ENCODE results near the gene PBX4. TPM values are rescaled to one million over a fixed set of nuclear protein-coding genes. Genes with fewer than 3 reads are reported as not detected.

The PBX4 gene
- total RNA-seq, 4 donors from 2014 or later = 3.3 to 14.9 (median 4.8) TPM

DNA sequence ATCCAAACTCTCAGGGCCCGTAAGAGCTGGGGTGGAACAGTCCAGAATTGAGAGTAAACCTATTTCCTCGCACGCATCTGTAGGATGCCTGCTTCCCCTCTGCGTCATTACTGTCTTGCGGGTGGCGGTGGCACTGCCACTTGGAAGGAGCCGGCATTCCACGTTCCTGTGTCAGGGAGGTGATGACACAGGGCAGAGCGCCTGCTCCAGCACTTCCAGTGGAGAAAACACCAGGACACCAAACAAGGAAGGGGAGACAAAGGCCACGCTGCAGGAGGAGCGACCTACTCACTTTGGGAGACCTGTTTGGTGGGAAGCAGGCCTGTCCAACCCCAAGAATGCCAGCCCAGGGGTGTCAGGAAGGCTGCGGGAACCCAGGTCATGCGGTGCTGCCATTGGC lies 37.1 kb downstream of the PBX4 start:
- Histone ChIP-seq H3K27ac (no peak overlapping the region), H3K4me3 (no peak overlapping the region), H3K9me3 (no peaks in the 10 kb centered on the region), H3K27me3 (no peaks in the 10 kb centered on the region), H3K4me1 (no peaks in the 10 kb centered on the region), H3K36me3 (no peaks in the 10 kb centered on the region)
- no peak for TF ChIP-seq EP300 (IDR thresholded peaks at IDR 0.05)
- TF ChIP-seq POLR2AphosphoS5 (IDR thresholded peaks at IDR 0.05) = no peak
- no peak for TF ChIP-seq POLR2A (IDR thresholded peaks at IDR 0.05)
- TF ChIP-seq, protein P1, sequence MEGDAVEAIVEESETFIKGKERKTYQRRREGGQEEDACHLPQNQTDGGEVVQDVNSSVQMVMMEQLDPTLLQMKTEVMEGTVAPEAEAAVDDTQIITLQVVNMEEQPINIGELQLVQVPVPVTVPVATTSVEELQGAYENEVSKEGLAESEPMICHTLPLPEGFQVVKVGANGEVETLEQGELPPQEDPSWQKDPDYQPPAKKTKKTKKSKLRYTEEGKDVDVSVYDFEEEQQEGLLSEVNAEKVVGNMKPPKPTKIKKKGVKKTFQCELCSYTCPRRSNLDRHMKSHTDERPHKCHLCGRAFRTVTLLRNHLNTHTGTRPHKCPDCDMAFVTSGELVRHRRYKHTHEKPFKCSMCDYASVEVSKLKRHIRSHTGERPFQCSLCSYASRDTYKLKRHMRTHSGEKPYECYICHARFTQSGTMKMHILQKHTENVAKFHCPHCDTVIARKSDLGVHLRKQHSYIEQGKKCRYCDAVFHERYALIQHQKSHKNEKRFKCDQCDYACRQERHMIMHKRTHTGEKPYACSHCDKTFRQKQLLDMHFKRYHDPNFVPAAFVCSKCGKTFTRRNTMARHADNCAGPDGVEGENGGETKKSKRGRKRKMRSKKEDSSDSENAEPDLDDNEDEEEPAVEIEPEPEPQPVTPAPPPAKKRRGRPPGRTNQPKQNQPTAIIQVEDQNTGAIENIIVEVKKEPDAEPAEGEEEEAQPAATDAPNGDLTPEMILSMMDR (IDR thresholded peaks at IDR 0.05) = no peak
- no peak for DNase-seq (ENCODE audit: low spot score in 2 of 2)
- 93% methylated on average over 13 of the region's 13 CpGs for WGBS

DNA sequence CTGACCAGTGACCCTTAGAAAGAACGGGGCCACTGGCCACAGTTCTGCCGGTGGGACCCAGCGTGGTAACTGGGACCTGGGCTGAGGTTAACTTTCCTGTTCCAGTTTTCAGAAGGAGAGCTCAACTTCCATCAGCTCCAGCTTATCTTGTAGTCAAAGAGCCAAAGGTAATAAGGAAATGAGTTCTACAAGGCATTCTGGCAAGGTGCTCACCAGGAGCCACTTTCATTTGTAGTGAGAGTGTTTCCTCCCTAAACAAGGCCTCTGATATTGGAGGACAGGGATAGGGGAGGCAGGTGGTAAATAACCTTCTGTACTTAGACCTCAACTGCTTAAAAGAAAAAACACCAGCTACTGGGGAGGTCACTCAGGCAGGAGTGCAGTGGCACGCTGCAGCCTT lies 38.1 kb downstream of the PBX4 start:
- 69% methylated on average over 4 of the region's 4 CpGs for WGBS
- H3K9me3 ChIP-seq = no peaks in the 10 kb centered on the region
- no peaks in the 10 kb centered on the region for H3K4me1 ChIP-seq
- no peak for DNase-seq (ENCODE audit: low spot score in 2 of 2)
- TF ChIP-seq POLR2AphosphoS5 (IDR thresholded peaks at IDR 0.05) (no peak), POLR2A (IDR thresholded peaks at IDR 0.05) (no peak), EP300 (IDR thresholded peaks at IDR 0.05) (no peak)
- TF ChIP-seq, protein P1 (IDR thresholded peaks at IDR 0.05) = no peak
- H3K27me3 ChIP-seq = no peaks in the 10 kb centered on the region
- H3K36me3 ChIP-seq = no peaks in the 10 kb centered on the region
- H3K4me3 ChIP-seq = no peak overlapping the region
- H3K27ac ChIP-seq = no peak overlapping the region

DNA sequence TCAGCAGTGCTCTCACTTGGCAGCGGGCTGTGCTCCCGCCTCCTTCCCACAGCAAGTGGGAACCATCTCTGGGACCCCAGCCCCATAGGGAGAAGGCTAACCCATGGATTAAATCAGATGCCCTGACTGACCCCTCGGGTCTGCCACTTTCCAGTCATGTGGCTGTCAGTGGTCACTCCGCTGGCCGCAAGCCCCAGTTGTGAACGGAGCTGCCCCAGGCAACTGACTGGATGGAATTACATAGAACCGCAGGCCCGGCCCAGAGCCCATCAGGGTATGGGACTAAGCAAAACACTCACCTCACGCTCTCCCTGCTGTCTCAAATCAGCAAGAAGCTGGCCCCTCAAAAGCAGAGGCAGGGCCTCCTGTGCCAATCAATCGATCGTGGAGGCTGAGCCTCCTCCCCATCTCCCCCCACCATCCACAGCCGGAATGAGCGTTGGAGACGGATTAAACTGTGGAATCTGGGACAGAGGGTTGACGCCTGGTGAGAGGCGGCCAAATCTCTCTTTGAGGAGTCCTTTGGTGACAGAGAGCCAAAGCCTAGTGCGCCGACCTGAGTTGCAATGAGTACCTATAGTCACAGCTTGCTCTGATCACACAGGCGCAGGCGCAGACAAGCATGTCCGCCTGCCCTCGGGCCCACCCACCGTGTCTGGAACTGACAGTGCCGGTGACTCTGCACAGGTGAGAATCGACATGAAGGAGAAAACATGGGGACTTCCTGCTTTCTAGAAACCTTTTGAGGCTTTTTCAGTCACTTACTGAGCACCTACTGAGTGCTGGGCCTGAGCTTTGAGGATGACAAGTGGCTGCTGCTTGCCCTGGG lies 38.7 kb downstream of the PBX4 start:
- no peak for DNase-seq (ENCODE audit: low spot score in 2 of 2)
- H3K36me3 ChIP-seq = no peaks in the 10 kb centered on the region
- no peak overlapping the region for H3K4me3 ChIP-seq
- H3K27me3 ChIP-seq = no peaks in the 10 kb centered on the region
- H3K27ac ChIP-seq = no peak overlapping the region
- no peak for TF ChIP-seq EP300 (IDR thresholded peaks at IDR 0.05)
- TF ChIP-seq POLR2AphosphoS5 (IDR thresholded peaks at IDR 0.05) = no peak
- TF ChIP-seq, protein P1 (IDR thresholded peaks at IDR 0.05) = no peak
- no peak for TF ChIP-seq POLR2A (IDR thresholded peaks at IDR 0.05)
- no peaks in the 10 kb centered on the region for H3K4me1 ChIP-seq
- 71% methylated on average over 22 of the region's 25 CpGs for WGBS
- H3K9me3 ChIP-seq = no peaks in the 10 kb centered on the region

DNA sequence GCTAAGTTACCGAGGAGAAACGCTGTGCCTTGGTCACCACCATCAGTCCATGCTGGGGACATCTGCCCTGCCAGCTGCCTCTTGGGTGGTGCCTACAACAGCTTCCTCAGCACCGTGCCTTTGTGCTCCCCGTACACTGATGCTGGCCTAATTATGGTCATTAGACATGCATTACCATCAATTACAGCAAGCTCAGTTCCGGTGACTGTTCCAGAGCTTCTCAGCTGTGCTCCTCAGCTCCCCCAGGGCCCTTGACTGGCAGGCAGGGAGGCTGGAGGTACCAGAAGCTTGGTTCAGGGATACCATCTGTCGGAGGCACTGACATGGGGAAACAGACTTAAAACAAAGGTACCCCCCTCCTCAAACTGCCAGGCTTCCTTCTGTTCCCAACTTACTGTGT lies 40.2 kb downstream of the PBX4 start:
- Histone ChIP-seq H3K27me3 (no peaks in the 10 kb centered on the region), H3K27ac (no peak overlapping the region), H3K4me1 (no peaks in the 10 kb centered on the region), H3K4me3 (no peak overlapping the region), H3K36me3 (no peaks in the 10 kb centered on the region), H3K9me3 (no peaks in the 10 kb centered on the region)
- 80% methylated on average over 6 of the region's 6 CpGs for WGBS
- DNase-seq (ENCODE audit: low spot score in 2 of 2) = no peak
- TF ChIP-seq EP300 (IDR thresholded peaks at IDR 0.05) (no peak), POLR2AphosphoS5 (IDR thresholded peaks at IDR 0.05) (no peak), POLR2A (IDR thresholded peaks at IDR 0.05) (no peak)
- TF ChIP-seq, protein P1 (IDR thresholded peaks at IDR 0.05) = no peak

DNA sequence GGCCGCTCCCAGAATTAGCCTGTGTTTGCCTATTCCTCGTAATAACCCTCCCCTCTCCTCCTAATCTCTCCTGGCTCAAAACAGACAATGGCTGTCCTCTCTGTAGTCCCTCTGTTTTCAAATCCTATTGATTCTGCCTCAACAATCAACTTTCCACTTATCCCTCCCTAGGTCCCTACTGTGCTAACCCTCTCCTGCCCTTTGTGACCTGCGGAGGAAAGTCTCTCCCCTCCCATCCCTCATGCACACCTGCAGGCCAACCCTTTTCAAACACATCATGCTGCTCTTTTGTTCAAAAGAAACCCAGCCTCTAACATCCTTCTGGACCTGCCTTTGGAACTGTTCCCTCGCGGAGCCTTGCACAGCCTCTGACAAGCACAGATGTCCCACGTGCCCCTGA lies 43.1 kb downstream of the PBX4 start:
- DNase-seq (ENCODE audit: low spot score in 2 of 2) = no peak
- H3K4me3 ChIP-seq = no peak overlapping the region
- no peaks in the 10 kb centered on the region for H3K4me1 ChIP-seq
- no peaks in the 10 kb centered on the region for H3K27me3 ChIP-seq
- peaks cover under 1% of the 10 kb centered on the region for H3K36me3 ChIP-seq
- TF ChIP-seq EP300 (IDR thresholded peaks at IDR 0.05) (no peak), POLR2AphosphoS5 (IDR thresholded peaks at IDR 0.05) (no peak), POLR2A (IDR thresholded peaks at IDR 0.05) (no peak)
- TF ChIP-seq, protein P1 (IDR thresholded peaks at IDR 0.05) = no peak
- no peak overlapping the region for H3K27ac ChIP-seq
- H3K9me3 ChIP-seq = no peaks in the 10 kb centered on the region
- WGBS = 92% methylated on average over 6 of the region's 6 CpGs
